AG04450 (cell line): ENCODE results near the gene AMOTL2. TPM values are rescaled to one million over a fixed set of nuclear protein-coding genes. Genes with fewer than 3 reads are reported as not detected.

ENCODE experiments used
- CTCF ChIA-PET: fragments of 300-600, 350-600 bp; formaldehyde crosslinking; extraction: SDS; loops from one replicate; lab custom pipeline; 2022; ENCODE audit warnings: antibody characterized with exemption, inconsistent platforms; lab: Charles Lee
- POLR2A ChIA-PET: fragments of 350-600 bp; formaldehyde crosslinking; extraction: SDS; loops from one replicate; lab custom pipeline; 2021; ENCODE audit warnings: antibody characterized with exemption, inconsistent platforms; lab: Yijun Ruan, JAX
- DNase-seq: peaks from one replicate; pipeline ENCODE4 v3.0.0-alpha.2; 2011; ENCODE audit warnings: low read depth, low spot score
- H3K27ac ChIP-seq: one replicate; pipeline ENCODE4 v1.5.1; 2012; ENCODE audit warnings: low read depth, low read length, control low read depth
- H3K27me3 ChIP-seq: one replicate; pipeline ENCODE4 v1.6.0; 2012; ENCODE audit warnings: low read length; ENCODE audit not compliant: control insufficient read depth, insufficient read depth
- H3K4me3 ChIP-seq: 2 replicates; pipeline ENCODE4 v1.5.1; 2011; ENCODE audit warnings: mild to moderate bottlenecking, low read depth, low read length, control low read depth
- H3K9me3 ChIP-seq: 2 replicates; pipeline ENCODE4 v1.5.1; 2012; ENCODE audit warnings: low read length; ENCODE audit not compliant: control insufficient read depth, insufficient read depth
- CTCF ChIP-seq: IDR thresholded peaks from 2 replicates; pipeline ENCODE4 v1.5.1; 2011; ENCODE audit warnings: low read depth, low read length, control low read depth, inconsistent platforms
- polyA plus RNA-seq: library from polyadenylated mRNA; depleted of rRNA; stranded (reverse); fragments of >200 nt; gene quantifications from 2 replicates; pipeline ENCODE4 v1.2.3, GENCODE V29; 2011

AMOTL2 gene
- polyA plus RNA-seq, 1 experiment: 74.5 TPM

DNA sequence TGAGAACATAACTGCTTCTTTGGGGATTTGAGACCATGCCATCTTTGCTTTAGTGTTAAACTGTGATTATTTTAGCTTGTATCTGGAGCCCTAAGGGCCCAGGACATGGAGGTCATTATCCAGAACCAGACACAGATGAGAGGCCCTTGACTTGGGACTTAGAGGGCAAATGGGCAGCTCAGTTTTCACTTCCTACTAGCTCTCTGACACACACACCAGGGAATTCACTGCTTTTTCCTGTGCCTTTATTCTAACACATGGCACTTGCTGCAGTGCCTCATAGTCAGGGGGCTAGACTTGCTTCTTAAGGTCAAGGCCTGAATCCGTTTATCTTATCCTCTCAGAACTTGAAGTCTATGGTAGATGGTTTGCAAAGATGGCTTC, 33.3 kb downstream of the AMOTL2 start:
- CTCF ChIA-PET: interaction anchor here (1.5 to 1.9 kb wide), 4 partner anchors 15 to 32 kb away, joined by 3 to 6 read pairs (median 4); no protein-coding TSS in a partner anchor
- no peak overlapping the region for H3K27ac ChIP-seq

GRCh38 chr3:134340362-134340981, 33.8 kb downstream of the AMOTL2 start:
- no peak for DNase-seq
- CTCF ChIA-PET: interaction anchor here (1.5 to 1.6 kb wide), 3 partner anchors 15 to 32 kb away, joined by 3 to 6 read pairs (median 4); no protein-coding TSS in a partner anchor
- Histone ChIP-seq H3K27me3 (no peaks in the 10 kb centered on the region), H3K27ac (peak overlapping the region; percentile 39), H3K9me3 (no peaks in the 10 kb centered on the region), H3K4me3 (no peak overlapping the region)
- no peak for TF ChIP-seq CTCF
- POLR2A ChIA-PET: interaction anchor here (0.6 to 1.4 kb wide), 4 partner anchors 9 to 24 kb away, joined by 3 to 4 read pairs (median 3); no protein-coding TSS in a partner anchor

More for the DNA sequence above, 33.3 kb downstream of the AMOTL2 start:
- POLR2A ChIA-PET: interaction anchor here (0.6 to 1.4 kb wide), 4 partner anchors 9 to 24 kb away, joined by 3 to 4 read pairs (median 3); no protein-coding TSS in a partner anchor
- H3K27me3 ChIP-seq: no peaks in the 10 kb centered on the region
- no peaks in the 10 kb centered on the region for H3K9me3 ChIP-seq
- H3K4me3 ChIP-seq: no peak overlapping the region
- DNase-seq: no peak
- no peak for TF ChIP-seq CTCF

GRCh38 chr3:134339913-134340312, 34.3 kb downstream of the AMOTL2 start:
- Histone ChIP-seq H3K27ac (peak overlapping the region; percentile 39), H3K4me3 (no peak overlapping the region)
- POLR2A ChIA-PET: interaction anchor here (1.2 to 1.4 kb wide), 3 partner anchors 8 to 24 kb away, joined by 3 to 4 read pairs (median 3); no protein-coding TSS in a partner anchor

DNA sequence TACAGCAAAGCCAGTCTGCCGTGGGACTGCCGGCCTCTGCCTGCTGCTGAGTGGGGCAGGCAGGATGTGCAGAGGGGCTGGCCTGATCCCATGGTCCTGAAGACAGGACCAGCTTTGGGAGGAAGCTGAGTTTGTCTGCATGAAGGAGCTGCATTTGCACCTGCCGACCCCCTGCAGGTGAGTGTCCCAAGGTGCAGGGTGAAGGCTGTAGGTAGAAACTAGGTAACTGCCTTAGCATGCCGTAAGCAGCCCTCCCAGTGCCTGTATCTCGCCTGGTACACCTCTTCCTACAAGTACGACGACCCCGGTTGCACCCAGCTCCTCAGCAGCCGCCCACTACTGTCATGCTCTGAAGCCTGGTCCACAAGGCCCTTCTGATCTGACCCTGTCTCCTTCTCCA, 34.9 kb downstream of the AMOTL2 start:
- no peak overlapping the region for H3K27ac ChIP-seq
- TF ChIP-seq CTCF: no peak
- ChIA-PET CTCF (no interaction called here), POLR2A (no interaction called here)
- H3K4me3 ChIP-seq: no peak overlapping the region
- no peak for DNase-seq
- H3K9me3 ChIP-seq: no peaks in the 10 kb centered on the region
- no peaks in the 10 kb centered on the region for H3K27me3 ChIP-seq

More at GRCh38 chr3:134339913-134340312, 34.3 kb downstream of the AMOTL2 start:
- CTCF ChIA-PET: interaction anchor here (1.5 to 1.6 kb wide), 3 partner anchors 16 to 31 kb away, joined by 3 to 6 read pairs (median 4); no protein-coding TSS in a partner anchor
- Histone ChIP-seq H3K27me3 (no peaks in the 10 kb centered on the region), H3K9me3 (no peaks in the 10 kb centered on the region)
- DNase-seq: no peak
- no peak for TF ChIP-seq CTCF
